ENCODE measurements around the gene MISP3. TPM values are rescaled to one million over a fixed set of nuclear protein-coding genes. Genes with fewer than 3 reads are reported as not detected.

MISP3 gene
- polyA plus RNA-seq, 1 donor (not counting 4 experiments of a cell fraction or from before 2014, with no cell fraction given), result 0.79 TPM

- no peaks in the 10 kb centered on the region for H4K20me1 ChIP-seq (ENCODE audit: control insufficient read depth, extremely low read depth, insufficient read depth, low read length)
- no peaks in the 10 kb centered on the region for H3K27me3 ChIP-seq (ENCODE audit: control insufficient read depth, extremely low read depth, insufficient read depth, low read length)
- dilution Hi-C loops (cut with MboI; ENCODE audit: extremely low pct_ligation_motif_present, low sequenced_read_pairs), result no loop called here
- no peak overlapping the region for H3K4me2 ChIP-seq (ENCODE audit: control insufficient read depth, extremely low read depth, insufficient read depth, low read depth, low read length)
- no peak for FAIRE-seq
- no peak overlapping the region for H3K9ac ChIP-seq (ENCODE audit: control insufficient read depth, extremely low read depth, insufficient read depth, low read length)
- no peak for TF ChIP-seq CTCF (optimal IDR thresholded peaks at IDR 0.05 in 1 of 3, IDR thresholded peaks at IDR 0.05 in 1 of 3, conservative IDR thresholded peaks at IDR 0.05 in 1 of 3; ENCODE audit: extremely low read depth in 1 of 3, insufficient read depth in 2 of 3, low read length in 3 of 3)
- TF ChIP-seq EZH2 (IDR thresholded peaks at IDR 0.05; ENCODE audit: low read length), result no peak
- peaks cover 6 to 13% of the 10 kb centered on the region in 2 experiments for H3K36me3 ChIP-seq (ENCODE audit: control insufficient read depth in 2 of 2, extremely low read depth in 1 of 2, insufficient read depth in 2 of 2, low read length in 2 of 2)
- no peak overlapping the region for H2AFZ ChIP-seq (ENCODE audit: control insufficient read depth, low read length)
- no peak overlapping the region for H3K4me3 ChIP-seq (ENCODE audit: control insufficient read depth in 2 of 3, extremely low read depth in 1 of 3, insufficient read depth in 2 of 3, low read depth in 1 of 3, low read length in 3 of 3)
- H3K79me2 ChIP-seq (ENCODE audit: control insufficient read depth, insufficient read depth, low read length), result no peaks in the 10 kb centered on the region
- H3K9me1 ChIP-seq (ENCODE audit: control insufficient read depth, extremely low read depth, insufficient read depth, low read length), result no peaks in the 10 kb centered on the region
- H3K27ac ChIP-seq (ENCODE audit: control insufficient read depth, insufficient read depth, low read length), result no peak overlapping the region
- H3K9me3 ChIP-seq (ENCODE audit: control insufficient read depth, low read depth, low read length), result no peaks in the 10 kb centered on the region
- no peak for DNase-seq (ENCODE audit: low read depth, low spot score)
- no peaks in the 10 kb centered on the region for H3K4me1 ChIP-seq (ENCODE audit: control insufficient read depth, extremely low read depth, insufficient read depth, low read length)
Measured at GRCh38 chr19:14107581-14108461, 35.2 kb downstream of the MISP3 start.

- H3K4me3 ChIP-seq (ENCODE audit: control insufficient read depth in 2 of 3, extremely low read depth in 1 of 3, insufficient read depth in 2 of 3, low read depth in 1 of 3, low read length in 3 of 3), result no peak overlapping the region
- H3K9me1 ChIP-seq (ENCODE audit: control insufficient read depth, extremely low read depth, insufficient read depth, low read length), result no peaks in the 10 kb centered on the region
- H3K4me2 ChIP-seq (ENCODE audit: control insufficient read depth, extremely low read depth, insufficient read depth, low read depth, low read length), result no peak overlapping the region
- H3K9me3 ChIP-seq (ENCODE audit: control insufficient read depth, low read depth, low read length), result no peaks in the 10 kb centered on the region
- H3K9ac ChIP-seq (ENCODE audit: control insufficient read depth, extremely low read depth, insufficient read depth, low read length), result no peak overlapping the region
- no peaks in the 10 kb centered on the region for H4K20me1 ChIP-seq (ENCODE audit: control insufficient read depth, extremely low read depth, insufficient read depth, low read length)
- H3K27ac ChIP-seq (ENCODE audit: control insufficient read depth, insufficient read depth, low read length), result no peak overlapping the region
- H3K27me3 ChIP-seq (ENCODE audit: control insufficient read depth, extremely low read depth, insufficient read depth, low read length), result no peaks in the 10 kb centered on the region
- FAIRE-seq (no peak), DNase-seq (ENCODE audit: low read depth, low spot score) (no peak)
- H3K4me1 ChIP-seq (ENCODE audit: control insufficient read depth, extremely low read depth, insufficient read depth, low read length), result no peaks in the 10 kb centered on the region
- H3K36me3 ChIP-seq (ENCODE audit: control insufficient read depth in 2 of 2, extremely low read depth in 1 of 2, insufficient read depth in 2 of 2, low read length in 2 of 2), result peaks cover 4 to 10% of the 10 kb centered on the region in 2 experiments
- dilution Hi-C loops (cut with MboI; ENCODE audit: extremely low pct_ligation_motif_present, low sequenced_read_pairs), result no loop called here
- no peaks in the 10 kb centered on the region for H3K79me2 ChIP-seq (ENCODE audit: control insufficient read depth, insufficient read depth, low read length)
- TF ChIP-seq EZH2 (IDR thresholded peaks at IDR 0.05; ENCODE audit: low read length) (no peak), CTCF (optimal IDR thresholded peaks at IDR 0.05 in 1 of 3, IDR thresholded peaks at IDR 0.05 in 1 of 3, conservative IDR thresholded peaks at IDR 0.05 in 1 of 3; ENCODE audit: extremely low read depth in 1 of 3, insufficient read depth in 2 of 3, low read length in 3 of 3) (no peak)
- H2AFZ ChIP-seq (ENCODE audit: control insufficient read depth, low read length), result no peak overlapping the region
Measured at GRCh38 chr19:14110650-14111049, 38.1 kb downstream of the MISP3 start.
